ENCODE results near the gene TNFRSF1B.
"Not testable (repeated sequence)": the region's sequence is repeated elsewhere in the genome, so short reads cannot be mapped to it uniquely, and the experiment has no call there.

TNFRSF1B gene

GRCh38 chr1:12224092-12224491 is 57.3 kb downstream of the TNFRSF1B start:
- DNase-seq, result not testable (repeated sequence)

GRCh38 chr1:12228979-12229378 is 62.2 kb downstream of the TNFRSF1B start:
- DNase-seq, result no peak

GRCh38 chr1:12229386-12229834 is 62.6 kb downstream of the TNFRSF1B start:
- no peak for DNase-seq

GRCh38 chr1:12229835-12230548 is 63.2 kb downstream of the TNFRSF1B start, which contains the start of gene VPS13D:
TSS of gene VPS13D (plus strand) at chr1:12230030. CDS start at chr1:12234267, 4,237 bp downstream.
- DNase-seq, result peak; percentile 85 to 88

GRCh38 chr1:12230549-12231275 is 63.9 kb downstream of the TNFRSF1B start:
- no peak for DNase-seq

GRCh38 chr1:12231276-12231595 is 64.4 kb downstream of the TNFRSF1B start:
- no peak for DNase-seq

- peak; percentile 18 to 55 for DNase-seq
Observed at GRCh38 chr1:12232221-12232620, 65.4 kb downstream of the TNFRSF1B start.

GRCh38 chr1:12244078-12244477 is 77.3 kb downstream of the TNFRSF1B start:
- peak; percentile 15 to 26 for DNase-seq

- DNase-seq, result no peak
Observed at GRCh38 chr1:12244585-12244984, 77.8 kb downstream of the TNFRSF1B start.

- no peak for DNase-seq
Observed at GRCh38 chr1:12245116-12245515, 78.3 kb downstream of the TNFRSF1B start.

- DNase-seq, result no peak
Observed at GRCh38 chr1:12245733-12246132, 78.9 kb downstream of the TNFRSF1B start.

GRCh38 chr1:12246584-12246983 is 79.8 kb downstream of the TNFRSF1B start:
- no peak for DNase-seq

- DNase-seq, result no peak
Observed at GRCh38 chr1:12249181-12249580, 82.4 kb downstream of the TNFRSF1B start.

GRCh38 chr1:12249748-12250147 is 83.0 kb downstream of the TNFRSF1B start:
- no peak for DNase-seq

- DNase-seq, result no peak
Observed at GRCh38 chr1:12251442-12251841, 84.7 kb downstream of the TNFRSF1B start.

GRCh38 chr1:12255913-12256312 is 89.1 kb downstream of the TNFRSF1B start:
- DNase-seq, result no peak

- no peak for DNase-seq
Observed at GRCh38 chr1:12258272-12258671, 91.5 kb downstream of the TNFRSF1B start.
